Activated CD4-positive, CD25-positive, alpha-beta regulatory T cell treated with anti-CD3 and anti-CD28 coated beads, Interleukin-2, amount 50 U/mL, for 24 hours (primary cell): Measurements from ENCODE around the gene SH3TC2.
A peak's percentile ranks its signal among the peaks of the same experiment; 100 is the strongest.
"Not testable (repeated sequence)": the region's sequence is repeated elsewhere in the genome, so short reads cannot be mapped to it uniquely, and the experiment has no call there.

Experiments
- ATAC-seq, 2 donors: fragments of 150-1000 bp; cut with Tn5 transposase; one replicate each; pipeline ENCODE4 v1.10.0; 2021; ENCODE audit warnings: mild to moderate bottlenecking in 1 of 2, moderate library complexity in 1 of 2

SH3TC2 gene

GRCh38 chr5:149063017-149063687 lies at the start of gene SH3TC2:
Gene SH3TC2, minus strand, starts transcription at chr5:149063062. Its CDS starts 40 bp downstream, at chr5:149063022.
- ATAC-seq: no peak

- no peak for ATAC-seq
Observed at GRCh38 chr5:149110406-149110805, 47.5 kb upstream of the SH3TC2 start.

- ATAC-seq: no peak
Observed at GRCh38 chr5:149108651-149109280, 45.9 kb upstream of the SH3TC2 start.

- ATAC-seq: no peak
Observed at GRCh38 chr5:149100331-149100730, 37.5 kb upstream of the SH3TC2 start.

- ATAC-seq: no peak
Observed at GRCh38 chr5:149099920-149100319, 37.1 kb upstream of the SH3TC2 start.

GRCh38 chr5:149094996-149095395 lies 32.1 kb upstream of the SH3TC2 start:
- ATAC-seq: no peak

- no peak for ATAC-seq
Observed at GRCh38 chr5:149093625-149094024, 30.8 kb upstream of the SH3TC2 start.

- ATAC-seq: no peak
Observed at GRCh38 chr5:149089796-149090195, 26.9 kb upstream of the SH3TC2 start.

- no peak for ATAC-seq
Observed at GRCh38 chr5:149088686-149089085, 25.8 kb upstream of the SH3TC2 start.

- ATAC-seq: no peak
Observed at GRCh38 chr5:149083846-149084245, 21.0 kb upstream of the SH3TC2 start.

- ATAC-seq: no peak
Observed at GRCh38 chr5:149082271-149082670, 19.4 kb upstream of the SH3TC2 start.

- ATAC-seq: no peak
Observed at GRCh38 chr5:149080294-149080693, 17.4 kb upstream of the SH3TC2 start.

- peak in 1 of 2 donors; percentile 43 for ATAC-seq
Observed at GRCh38 chr5:149079883-149080282, 17.0 kb upstream of the SH3TC2 start.

- not testable (repeated sequence) for ATAC-seq
Observed at GRCh38 chr5:149074071-149074470, 11.2 kb upstream of the SH3TC2 start.

GRCh38 chr5:149073213-149073612 lies 10.4 kb upstream of the SH3TC2 start:
- ATAC-seq: no peak

- no peak for ATAC-seq
Observed at GRCh38 chr5:149072791-149073190, 9.9 kb upstream of the SH3TC2 start.

- no peak for ATAC-seq
Observed at GRCh38 chr5:149072376-149072775, 9.5 kb upstream of the SH3TC2 start.

GRCh38 chr5:149071756-149072155 lies 8.9 kb upstream of the SH3TC2 start:
- no peak for ATAC-seq

- no peak for ATAC-seq
Observed at GRCh38 chr5:149071216-149071615, 8.4 kb upstream of the SH3TC2 start.

- ATAC-seq: no peak
Observed at GRCh38 chr5:149069711-149070110, 6.8 kb upstream of the SH3TC2 start.

- ATAC-seq: no peak
Observed at GRCh38 chr5:149063896-149064478, 1.1 kb upstream of the SH3TC2 start.

GRCh38 chr5:149062371-149063016 lies 368 bp downstream of the SH3TC2 start:
- ATAC-seq: no peak

- ATAC-seq: no peak
Observed at GRCh38 chr5:149061341-149061740, 1.5 kb downstream of the SH3TC2 start.

- ATAC-seq: no peak
Observed at GRCh38 chr5:149060325-149060724, 2.5 kb downstream of the SH3TC2 start.
